ENCODE results near the gene RAB18.

The RAB18 gene

DNA sequence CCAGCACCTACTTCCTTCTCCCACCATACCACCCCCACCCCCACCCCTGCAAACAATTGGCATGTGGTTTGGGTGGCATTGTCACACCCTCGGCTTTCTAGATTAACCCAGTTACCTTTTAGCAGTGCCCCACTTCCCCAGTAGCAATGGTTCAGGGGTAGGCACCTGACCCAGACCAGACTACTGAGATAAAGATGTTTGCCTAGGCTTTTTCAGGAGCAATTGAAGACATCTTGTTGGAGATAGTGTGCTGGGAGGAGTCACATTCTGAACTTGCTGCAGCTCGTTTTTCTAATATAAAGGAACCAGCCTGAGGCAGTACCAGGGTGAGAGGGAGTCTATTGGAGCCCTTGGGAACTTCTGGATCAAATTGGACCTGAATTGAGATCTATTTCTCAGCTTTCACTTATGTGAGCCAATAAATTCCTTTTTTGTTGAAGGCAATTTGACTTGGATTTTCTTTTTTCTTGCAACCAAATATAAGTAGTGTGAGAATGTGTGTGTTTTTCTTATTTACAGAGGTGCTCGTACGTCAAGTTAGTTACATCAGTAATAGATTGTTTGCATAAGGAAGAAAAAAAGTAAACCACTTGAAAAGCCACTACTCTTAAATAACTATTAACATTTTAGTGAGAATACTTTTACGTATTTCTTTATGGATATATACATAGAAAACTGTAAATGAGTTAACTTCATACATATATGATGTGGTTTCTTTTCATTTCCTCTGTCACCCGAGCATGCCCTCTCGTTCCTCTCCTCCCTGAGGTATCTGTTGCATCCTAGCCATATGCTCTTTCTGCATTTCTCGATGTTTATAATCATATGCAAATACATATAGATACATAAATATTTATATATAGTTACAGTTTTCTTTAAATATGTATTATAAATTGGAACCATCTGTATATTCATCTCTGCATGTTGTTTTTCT, 38.0 kb downstream of the RAB18 start:
- DNase-seq (ENCODE audit: low read depth, low spot score) = no peak
- H3K9me3 ChIP-seq (ENCODE audit: control insufficient read depth, insufficient read depth, low read length) = no peaks in the 10 kb centered on the region
- WGBS (ENCODE audit: insufficient coverage, insufficient read length) = no CpG with 5 or more reads among the region's 8 CpGs
- no peak overlapping the region for H3K4me3 ChIP-seq (ENCODE audit: low read length)
- no peaks in the 10 kb centered on the region for H3K36me3 ChIP-seq (ENCODE audit: control insufficient read depth, insufficient read depth, low read length)
- no peaks in the 10 kb centered on the region for H3K27me3 ChIP-seq (ENCODE audit: control insufficient read depth, insufficient read depth, low read length)
- no peaks in the 10 kb centered on the region for H3K4me1 ChIP-seq (ENCODE audit: control insufficient read depth, insufficient read depth, low read length)
- H3K27ac ChIP-seq (ENCODE audit: low read length) = no peak overlapping the region

DNA sequence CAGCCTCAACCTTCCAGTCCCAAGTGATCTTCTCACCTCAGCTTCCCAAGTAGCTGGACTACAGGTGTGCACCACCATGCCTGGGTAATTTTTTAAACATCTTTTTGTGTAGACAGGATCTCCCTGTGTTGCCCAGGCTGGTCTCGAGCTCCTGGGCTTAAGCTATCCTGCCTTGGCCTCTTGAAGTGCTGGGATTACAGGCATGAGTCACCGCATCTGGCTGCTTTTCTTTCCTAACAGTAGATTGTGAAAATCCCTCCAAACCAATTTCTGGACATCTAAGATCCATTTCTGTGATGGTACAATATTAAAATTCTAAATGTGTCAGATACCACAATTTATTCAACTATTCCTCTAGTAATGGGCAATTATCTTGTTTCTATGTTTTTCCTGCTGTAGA, 38.7 kb downstream of the RAB18 start:
- no peak for DNase-seq (ENCODE audit: low read depth, low spot score)
- Histone ChIP-seq H3K27me3 (ENCODE audit: control insufficient read depth, insufficient read depth, low read length) (no peaks in the 10 kb centered on the region), H3K9me3 (ENCODE audit: control insufficient read depth, insufficient read depth, low read length) (no peaks in the 10 kb centered on the region), H3K36me3 (ENCODE audit: control insufficient read depth, insufficient read depth, low read length) (no peaks in the 10 kb centered on the region), H3K4me3 (ENCODE audit: low read length) (no peak overlapping the region), H3K27ac (ENCODE audit: low read length) (no peak overlapping the region), H3K4me1 (ENCODE audit: control insufficient read depth, insufficient read depth, low read length) (no peaks in the 10 kb centered on the region)
- no CpG with 5 or more reads among the region's 2 CpGs for WGBS (ENCODE audit: insufficient coverage, insufficient read length)

DNA sequence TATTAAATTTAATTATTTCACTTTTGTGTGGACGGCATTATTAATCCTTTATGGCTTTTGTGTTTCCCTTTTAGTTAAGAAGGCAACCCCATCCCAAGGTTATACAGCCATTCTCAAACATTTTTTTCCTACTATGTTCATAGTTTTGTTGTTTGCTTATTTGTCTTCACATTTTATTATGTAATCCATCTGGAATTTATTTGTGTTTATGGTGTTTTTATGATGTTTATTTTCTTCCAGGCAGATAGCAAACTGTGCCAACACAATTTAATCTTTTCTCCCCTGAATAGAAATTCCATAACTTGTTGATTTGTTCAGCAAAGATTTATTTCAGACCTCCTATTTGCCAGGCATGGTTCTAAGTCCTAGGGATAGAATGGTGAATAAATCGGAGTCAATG, 42.9 kb downstream of the RAB18 start:
- H3K4me1 ChIP-seq (ENCODE audit: control insufficient read depth, insufficient read depth, low read length) = no peaks in the 10 kb centered on the region
- no peak overlapping the region for H3K27ac ChIP-seq (ENCODE audit: low read length)
- 100% methylated on average over 1 of the region's 2 CpGs for WGBS (ENCODE audit: insufficient coverage, insufficient read length)
- H3K36me3 ChIP-seq (ENCODE audit: control insufficient read depth, insufficient read depth, low read length) = no peaks in the 10 kb centered on the region
- H3K27me3 ChIP-seq (ENCODE audit: control insufficient read depth, insufficient read depth, low read length) = no peaks in the 10 kb centered on the region
- no peaks in the 10 kb centered on the region for H3K9me3 ChIP-seq (ENCODE audit: control insufficient read depth, insufficient read depth, low read length)
- no peak overlapping the region for H3K4me3 ChIP-seq (ENCODE audit: low read length)
- no peak for DNase-seq (ENCODE audit: low read depth, low spot score)

DNA sequence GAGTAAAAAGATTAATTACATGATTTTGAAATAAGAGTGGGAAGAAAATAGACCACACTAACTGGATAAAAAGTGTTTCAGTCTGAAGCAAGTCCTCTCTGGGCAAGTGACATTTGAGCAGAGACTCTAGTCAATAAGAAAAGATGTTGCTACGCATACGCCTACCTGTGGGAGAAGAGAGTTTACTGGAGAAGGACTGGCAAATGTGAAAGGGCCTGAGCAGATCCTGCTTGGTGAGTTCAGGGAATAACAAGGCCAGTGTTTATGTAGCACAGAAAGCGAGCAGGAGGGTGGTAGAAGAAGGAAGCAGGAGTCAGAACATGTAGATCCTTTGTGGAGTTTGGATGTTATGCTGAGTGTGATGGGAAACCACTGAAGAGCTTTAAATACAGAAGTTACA, 43.4 kb downstream of the RAB18 start:
- Histone ChIP-seq H3K36me3 (ENCODE audit: control insufficient read depth, insufficient read depth, low read length) (no peaks in the 10 kb centered on the region), H3K4me1 (ENCODE audit: control insufficient read depth, insufficient read depth, low read length) (no peaks in the 10 kb centered on the region), H3K4me3 (ENCODE audit: low read length) (no peak overlapping the region), H3K27ac (ENCODE audit: low read length) (no peak overlapping the region), H3K27me3 (ENCODE audit: control insufficient read depth, insufficient read depth, low read length) (no peaks in the 10 kb centered on the region), H3K9me3 (ENCODE audit: control insufficient read depth, insufficient read depth, low read length) (no peaks in the 10 kb centered on the region)
- no peak for DNase-seq (ENCODE audit: low read depth, low spot score)
- no CpG with 5 or more reads among the region's 3 CpGs for WGBS (ENCODE audit: insufficient coverage, insufficient read length)

DNA sequence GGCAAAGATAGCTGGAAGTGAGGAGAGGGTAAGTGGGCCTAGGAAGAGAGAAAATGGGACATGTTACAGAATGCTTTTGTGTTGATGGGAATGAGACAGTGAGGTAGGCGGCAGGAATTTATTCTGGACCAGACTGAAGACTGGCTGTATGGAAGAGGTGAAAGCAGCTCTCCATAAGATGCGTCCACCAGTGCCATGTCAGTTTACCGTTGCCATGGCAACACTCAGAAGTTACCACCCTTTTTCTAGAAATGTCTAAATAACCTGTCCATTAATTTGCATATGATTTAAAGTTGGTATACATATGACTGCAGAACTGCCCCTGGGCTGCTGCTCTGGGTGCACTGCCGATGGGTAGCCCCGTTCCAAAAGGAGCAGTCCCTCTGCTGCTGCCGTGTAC, 46.7 kb downstream of the RAB18 start:
- no peaks in the 10 kb centered on the region for H3K9me3 ChIP-seq (ENCODE audit: control insufficient read depth, insufficient read depth, low read length)
- no CpG with 5 or more reads among the region's 6 CpGs for WGBS (ENCODE audit: insufficient coverage, insufficient read length)
- no peak overlapping the region for H3K4me3 ChIP-seq (ENCODE audit: low read length)
- no peaks in the 10 kb centered on the region for H3K36me3 ChIP-seq (ENCODE audit: control insufficient read depth, insufficient read depth, low read length)
- no peaks in the 10 kb centered on the region for H3K27me3 ChIP-seq (ENCODE audit: control insufficient read depth, insufficient read depth, low read length)
- H3K4me1 ChIP-seq (ENCODE audit: control insufficient read depth, insufficient read depth, low read length) = no peaks in the 10 kb centered on the region
- H3K27ac ChIP-seq (ENCODE audit: low read length) = no peak overlapping the region
- DNase-seq (ENCODE audit: low read depth, low spot score) = no peak

DNA sequence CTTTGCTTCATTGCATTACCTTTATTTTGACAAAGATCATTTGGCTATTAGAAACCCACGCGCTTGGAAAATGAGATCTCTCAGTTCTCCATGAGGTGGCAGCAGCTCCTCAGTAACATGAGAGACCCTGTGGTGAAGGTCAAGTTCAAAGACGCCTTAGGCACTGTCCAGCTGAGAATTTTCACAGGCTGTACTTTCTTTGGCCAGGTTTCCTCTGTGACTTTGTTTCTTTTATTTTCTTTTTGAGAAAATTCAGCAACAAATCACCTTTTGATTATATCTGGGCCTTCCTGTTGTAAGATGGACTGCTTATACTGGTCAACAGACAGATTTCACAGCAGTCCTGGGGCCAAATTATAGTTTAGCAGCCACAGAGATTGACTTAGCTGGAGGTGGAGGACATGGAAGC, 54.5 kb downstream of the RAB18 start:
- Histone ChIP-seq H3K27ac (ENCODE audit: low read length) (no peak overlapping the region), H3K36me3 (ENCODE audit: control insufficient read depth, insufficient read depth, low read length) (no peaks in the 10 kb centered on the region), H3K4me3 (ENCODE audit: low read length) (no peak overlapping the region), H3K27me3 (ENCODE audit: control insufficient read depth, insufficient read depth, low read length) (no peaks in the 10 kb centered on the region), H3K4me1 (ENCODE audit: control insufficient read depth, insufficient read depth, low read length) (no peaks in the 10 kb centered on the region), H3K9me3 (ENCODE audit: control insufficient read depth, insufficient read depth, low read length) (no peaks in the 10 kb centered on the region)
- no CpG with 5 or more reads among the region's 3 CpGs for WGBS (ENCODE audit: insufficient coverage, insufficient read length)
- DNase-seq (ENCODE audit: low read depth, low spot score) = peak; percentile 13

DNA sequence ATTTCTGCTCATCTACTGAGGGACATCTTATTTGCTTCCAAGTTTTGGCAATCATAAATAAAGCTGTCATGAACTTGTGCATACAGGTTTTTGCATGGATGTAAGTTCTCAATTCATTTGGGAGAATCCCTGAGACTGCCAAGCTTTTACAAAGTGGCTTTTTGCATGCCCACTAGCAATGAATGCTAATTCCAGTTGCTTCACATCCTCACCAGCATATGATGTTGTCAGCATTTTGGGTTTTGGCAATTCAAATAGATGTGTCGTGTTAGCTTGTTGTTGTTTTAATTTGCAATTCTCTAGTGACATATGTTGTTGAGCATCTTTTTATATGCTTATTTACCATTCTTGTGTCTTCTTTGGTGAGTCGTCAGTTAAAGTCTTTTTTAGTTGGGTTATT, 57.2 kb downstream of the RAB18 start:
- whole genome bisulfite sequencing (ENCODE audit: insufficient coverage, insufficient read length) = no CpG with 5 or more reads among the region's 2 CpGs
- no peak overlapping the region for H3K4me3 ChIP-seq (ENCODE audit: low read length)
- no peak overlapping the region for H3K27ac ChIP-seq (ENCODE audit: low read length)
- DNase-seq (ENCODE audit: low read depth, low spot score) = no peak
- H3K36me3 ChIP-seq (ENCODE audit: control insufficient read depth, insufficient read depth, low read length) = no peaks in the 10 kb centered on the region
- H3K27me3 ChIP-seq (ENCODE audit: control insufficient read depth, insufficient read depth, low read length) = no peaks in the 10 kb centered on the region
- H3K9me3 ChIP-seq (ENCODE audit: control insufficient read depth, insufficient read depth, low read length) = no peaks in the 10 kb centered on the region
- H3K4me1 ChIP-seq (ENCODE audit: control insufficient read depth, insufficient read depth, low read length) = no peaks in the 10 kb centered on the region

DNA sequence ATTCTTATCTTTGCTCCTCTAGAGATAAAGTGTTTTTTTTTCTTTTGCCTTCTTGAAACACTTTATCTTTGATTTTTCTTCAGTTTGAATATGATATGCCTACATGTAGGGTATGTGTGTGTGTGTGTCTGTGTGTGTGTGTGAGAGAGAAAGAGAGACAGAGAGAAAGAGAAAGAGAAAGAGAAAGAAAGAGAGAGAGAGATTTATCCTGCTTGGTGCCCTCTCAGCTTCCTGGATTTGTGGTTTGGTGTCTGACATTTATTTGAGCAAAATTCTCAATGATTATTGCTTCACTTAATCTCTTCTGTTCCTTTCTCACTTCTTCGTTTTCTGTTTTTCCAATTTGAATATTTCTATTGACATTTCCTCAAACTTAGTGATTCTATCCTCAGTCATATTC, 60.3 kb downstream of the RAB18 start:
- H3K27me3 ChIP-seq (ENCODE audit: control insufficient read depth, insufficient read depth, low read length) = no peaks in the 10 kb centered on the region
- no peak overlapping the region for H3K27ac ChIP-seq (ENCODE audit: low read length)
- H3K4me3 ChIP-seq (ENCODE audit: low read length) = no peak overlapping the region
- H3K36me3 ChIP-seq (ENCODE audit: control insufficient read depth, insufficient read depth, low read length) = no peaks in the 10 kb centered on the region
- H3K9me3 ChIP-seq (ENCODE audit: control insufficient read depth, insufficient read depth, low read length) = no peaks in the 10 kb centered on the region
- DNase-seq (ENCODE audit: low read depth, low spot score) = no peak
- no CpG with 5 or more reads among the region's 1 CpG for WGBS (ENCODE audit: insufficient coverage, insufficient read length)
- H3K4me1 ChIP-seq (ENCODE audit: control insufficient read depth, insufficient read depth, low read length) = no peaks in the 10 kb centered on the region

DNA sequence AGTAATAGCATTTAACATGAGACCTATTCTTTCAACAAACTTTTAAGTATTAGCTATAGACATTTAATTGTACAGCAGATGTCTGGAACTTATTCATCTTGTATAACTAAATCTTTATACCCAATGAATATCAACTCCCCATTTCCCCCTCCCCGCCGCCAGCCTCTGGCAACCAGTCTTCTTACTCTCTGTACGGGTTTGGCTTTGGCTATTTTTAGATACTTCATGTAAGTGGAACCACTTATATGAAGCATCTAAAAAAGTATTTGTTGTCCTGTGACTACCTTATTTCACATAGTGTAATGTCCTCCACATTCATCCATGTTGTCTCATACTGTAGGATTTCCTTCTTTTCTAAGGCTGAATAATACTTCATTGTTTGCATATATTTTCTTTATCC, 60.8 kb downstream of the RAB18 start:
- Histone ChIP-seq H3K36me3 (ENCODE audit: control insufficient read depth, insufficient read depth, low read length) (no peaks in the 10 kb centered on the region), H3K4me3 (ENCODE audit: low read length) (no peak overlapping the region), H3K9me3 (ENCODE audit: control insufficient read depth, insufficient read depth, low read length) (no peaks in the 10 kb centered on the region), H3K27me3 (ENCODE audit: control insufficient read depth, insufficient read depth, low read length) (no peaks in the 10 kb centered on the region), H3K27ac (ENCODE audit: low read length) (no peak overlapping the region), H3K4me1 (ENCODE audit: control insufficient read depth, insufficient read depth, low read length) (no peaks in the 10 kb centered on the region)
- no CpG with 5 or more reads among the region's 3 CpGs for WGBS (ENCODE audit: insufficient coverage, insufficient read length)
- DNase-seq (ENCODE audit: low read depth, low spot score) = no peak

DNA sequence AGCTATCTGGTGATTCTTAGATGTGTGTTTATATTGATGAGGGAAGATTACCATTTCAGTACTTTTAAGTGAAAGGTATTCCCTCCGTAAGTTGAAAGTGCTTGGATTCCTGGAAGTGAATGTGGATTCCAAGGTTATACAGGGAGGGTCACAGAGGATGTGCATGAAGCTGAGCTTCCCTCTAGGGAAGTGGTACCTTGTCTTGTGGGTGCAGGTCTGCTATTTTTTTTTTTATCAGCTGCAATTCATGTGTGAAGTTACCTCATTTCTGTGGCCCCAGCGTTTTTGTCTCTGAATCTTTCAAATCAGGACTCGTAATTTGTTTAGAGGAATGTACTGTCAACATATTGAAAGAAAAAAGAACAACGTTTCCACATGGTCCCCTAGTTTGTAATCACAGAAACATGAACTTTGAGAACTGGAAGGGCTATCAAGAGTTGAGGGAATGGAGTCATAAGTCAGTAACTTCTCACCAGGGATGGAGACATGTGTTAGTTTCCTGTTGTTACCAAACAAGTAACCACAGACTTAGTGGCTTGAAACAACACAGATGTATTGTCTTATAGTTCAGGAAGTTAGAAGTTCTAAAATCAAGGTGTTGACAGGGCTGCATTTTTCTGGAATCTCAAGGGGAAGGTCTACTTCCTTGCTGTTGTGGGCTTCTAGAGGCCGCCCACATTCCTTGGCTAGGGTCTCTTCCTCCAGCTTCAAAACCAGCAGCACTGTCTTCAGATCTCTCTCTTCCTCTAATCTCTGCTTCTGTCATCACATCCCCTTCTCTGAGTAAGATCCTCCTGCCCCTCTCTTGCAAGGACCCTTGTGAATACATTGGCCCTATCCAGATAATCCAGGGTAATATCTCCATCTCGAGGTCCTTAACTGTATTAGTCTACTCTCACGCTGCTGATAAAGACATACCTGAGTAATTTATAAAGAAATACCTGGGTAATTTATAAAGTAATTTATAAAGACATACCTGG, 64.4 kb downstream of the RAB18 start:
- DNase-seq (ENCODE audit: low read depth, low spot score) = no peak
- H3K9me3 ChIP-seq (ENCODE audit: control insufficient read depth, insufficient read depth, low read length) = no peaks in the 10 kb centered on the region
- H3K27ac ChIP-seq (ENCODE audit: low read length) = no peak overlapping the region
- whole genome bisulfite sequencing (ENCODE audit: insufficient coverage, insufficient read length) = no CpG with 5 or more reads among the region's 7 CpGs
- no peak overlapping the region for H3K4me3 ChIP-seq (ENCODE audit: low read length)
- H3K36me3 ChIP-seq (ENCODE audit: control insufficient read depth, insufficient read depth, low read length) = no peaks in the 10 kb centered on the region
- H3K4me1 ChIP-seq (ENCODE audit: control insufficient read depth, insufficient read depth, low read length) = no peaks in the 10 kb centered on the region
- no peaks in the 10 kb centered on the region for H3K27me3 ChIP-seq (ENCODE audit: control insufficient read depth, insufficient read depth, low read length)

Data from iPS DF 6.9 (cell line).